HG02763 (cell line): Measurements from ENCODE around the gene NEK6.

Experiments
- ATAC-seq: cut with Tn5 transposase; IDR thresholded peaks from one replicate; pipeline ENCODE4 v1.9.1; 2021; ENCODE audit warnings: mild to moderate bottlenecking, moderate library complexity; ENCODE audit not compliant: unreplicated experiment

Gene NEK6

DNA sequence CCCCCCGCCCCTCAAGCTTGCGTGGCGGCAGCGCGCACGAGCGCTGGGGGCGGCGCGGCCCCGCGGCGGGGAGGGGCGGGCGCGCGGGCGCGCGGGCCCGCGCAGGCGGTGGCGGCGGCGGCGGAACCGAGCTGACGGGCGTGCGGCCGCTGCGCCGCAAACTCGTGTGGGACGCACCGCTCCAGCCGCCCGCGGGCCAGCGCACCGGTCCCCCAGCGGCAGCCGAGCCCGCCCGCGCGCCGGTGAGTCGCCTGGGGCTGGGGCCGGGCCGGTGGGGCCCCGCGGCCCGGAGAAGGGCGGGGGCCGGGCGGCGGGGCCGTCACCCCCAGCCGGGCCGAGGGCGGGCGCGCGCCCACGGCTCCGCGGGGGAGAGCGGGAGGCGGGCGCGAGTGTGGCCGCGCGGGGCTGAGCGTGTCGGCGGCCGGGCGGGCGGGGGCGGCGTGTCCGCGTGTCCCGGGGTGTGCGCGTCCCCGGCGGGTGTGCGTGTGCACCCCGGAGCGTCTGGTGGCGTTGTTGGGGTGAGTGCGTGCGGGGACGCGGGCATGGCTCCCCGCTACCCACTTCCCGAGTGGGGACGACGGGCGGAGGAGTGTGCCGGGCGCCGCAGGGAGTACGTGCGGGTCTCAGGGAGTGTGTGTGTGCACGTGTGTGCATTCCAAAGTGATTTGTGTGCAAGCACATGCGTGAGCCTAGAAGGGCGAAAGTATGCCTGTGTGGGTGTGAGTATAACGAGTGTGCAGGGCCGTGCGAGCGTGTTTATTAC, at the start of gene NEK6:
NEK6 (plus strand) TSS at position 106 of the 763 bp plus-strand sequence. CDS start 44,016 bp downstream, outside the sequence.
- ATAC-seq: no peak

- ATAC-seq: no peak
Observed at GRCh38 chr9:124208571-124208970, 49.2 kb upstream of the NEK6 start.

DNA sequence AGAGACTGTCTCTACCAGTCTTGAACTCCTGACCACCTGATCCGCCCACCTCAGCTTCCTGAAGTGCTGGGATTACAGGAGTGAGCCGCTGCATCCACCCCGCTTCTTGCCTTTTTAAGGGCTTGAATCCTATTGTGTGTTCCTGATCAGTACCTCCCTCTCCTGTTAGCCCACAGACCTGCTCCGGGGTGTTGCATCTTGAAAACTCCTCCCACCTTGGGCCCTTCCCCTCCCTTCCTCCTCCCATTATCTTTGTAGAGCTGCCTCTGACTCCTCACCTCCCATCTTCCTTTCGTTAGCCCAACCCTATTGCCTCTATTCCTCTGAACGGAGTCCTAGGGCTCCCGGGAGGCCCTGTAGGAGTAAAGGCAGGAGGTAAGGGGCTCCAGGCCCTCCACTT, 48.5 kb upstream of the NEK6 start:
- no peak for ATAC-seq

DNA sequence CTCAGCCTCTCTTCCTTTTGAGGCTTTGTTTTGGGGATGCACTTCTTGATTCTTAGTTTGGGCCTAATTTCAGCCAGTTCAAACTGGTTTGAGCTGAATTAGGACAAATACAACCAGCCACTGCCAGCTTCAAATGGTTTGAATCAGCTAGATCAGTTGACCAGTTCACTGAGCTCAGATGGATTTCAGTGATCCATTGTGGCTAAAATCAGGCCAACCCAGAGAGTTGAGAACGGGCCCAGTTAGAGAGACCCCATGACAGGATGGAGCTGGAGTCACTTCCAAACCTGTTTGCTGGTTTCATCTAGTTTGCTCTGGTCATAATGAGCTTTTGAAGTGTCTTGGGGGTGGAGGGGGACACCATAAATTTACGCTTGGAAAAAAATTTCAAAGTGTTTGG, 48.0 kb upstream of the NEK6 start:
- ATAC-seq: no peak

DNA sequence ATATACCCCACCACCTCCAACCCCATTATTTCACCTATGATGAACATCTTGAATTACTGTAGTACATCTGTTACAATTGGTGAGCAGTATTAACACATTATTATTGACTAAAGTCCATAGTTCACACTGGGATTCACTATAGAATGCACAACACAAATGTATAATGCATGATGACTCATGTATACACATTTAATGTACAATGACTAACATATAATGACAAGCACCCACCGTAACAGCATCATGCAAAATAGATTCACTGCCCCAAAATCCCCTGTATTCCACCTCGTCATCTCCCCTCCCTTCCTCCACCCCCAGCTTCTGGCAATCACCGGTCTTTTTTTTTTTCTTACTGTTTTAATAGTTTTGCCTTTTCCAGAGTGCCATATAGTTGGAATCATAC, 47.1 kb upstream of the NEK6 start:
- ATAC-seq: peak; percentile 48

DNA sequence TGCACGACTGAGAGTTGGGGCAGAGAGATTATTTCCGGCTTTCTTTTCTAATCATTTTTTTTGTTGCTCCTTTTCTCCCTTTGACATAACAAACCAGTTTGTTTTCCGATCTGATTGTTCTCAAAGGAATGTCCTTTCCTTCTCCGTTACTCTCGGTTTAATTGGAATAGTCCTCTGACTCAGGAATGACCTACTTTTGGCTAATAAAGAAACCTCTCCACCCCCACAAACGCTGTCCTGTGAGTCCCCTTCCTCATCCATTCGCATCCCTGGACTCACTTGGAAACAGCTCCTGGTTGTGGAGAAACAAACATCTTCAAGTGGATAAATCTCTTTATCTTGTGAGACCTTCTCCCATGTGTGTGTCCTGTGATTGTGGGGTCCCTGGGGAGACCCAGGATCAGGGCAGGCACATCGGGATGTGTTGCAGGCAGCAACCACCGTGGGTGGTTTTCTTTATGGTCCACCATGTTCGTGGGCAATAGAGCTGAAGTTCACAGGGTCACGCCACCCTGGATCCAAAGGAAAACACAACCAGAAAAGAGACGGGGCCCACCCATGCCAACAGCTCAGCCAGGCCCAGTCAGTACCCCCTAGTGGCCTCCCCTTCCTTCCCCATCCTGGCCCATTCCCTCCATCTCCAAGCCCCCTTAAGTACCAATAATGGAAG, 45.2 kb upstream of the NEK6 start:
- no peak for ATAC-seq

DNA sequence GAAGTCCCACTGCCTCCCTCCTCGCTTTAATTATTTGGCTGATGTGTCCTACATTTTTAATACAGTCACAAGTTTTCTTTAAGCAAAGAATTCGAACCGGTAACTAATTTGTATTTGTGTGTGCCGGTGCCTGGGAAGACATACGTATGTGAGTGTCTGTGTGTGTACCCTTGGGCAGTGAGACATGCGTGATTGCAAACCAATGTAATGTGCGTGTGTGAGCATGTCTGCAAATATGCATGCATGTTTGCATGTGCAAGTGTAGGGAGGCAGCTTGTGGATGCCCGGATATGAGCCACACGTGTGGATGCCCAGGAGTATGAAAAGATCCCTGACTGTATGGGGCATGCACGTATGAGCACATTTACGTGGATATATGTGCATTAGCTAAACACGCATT, 44.4 kb upstream of the NEK6 start:
- ATAC-seq: no peak

DNA sequence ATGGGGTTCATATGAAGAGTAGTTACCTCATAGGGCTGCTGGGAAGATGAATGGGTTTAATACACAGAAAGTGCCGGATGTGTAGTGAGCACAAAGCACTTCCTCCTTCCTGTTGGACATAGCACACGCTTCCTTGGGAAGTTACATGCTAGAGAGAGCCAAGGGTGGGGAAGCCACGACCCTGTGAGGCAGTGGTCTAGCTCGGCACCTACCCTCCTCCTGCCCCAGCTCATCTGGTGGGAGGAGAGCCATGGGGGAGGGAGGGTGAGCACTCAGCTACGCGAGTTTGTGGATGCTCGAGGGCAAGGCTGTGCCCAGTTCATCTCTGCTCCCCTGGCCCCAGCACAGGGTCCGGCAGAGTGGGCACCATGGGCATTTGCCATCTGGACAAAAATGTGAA, 43.6 kb upstream of the NEK6 start:
- ATAC-seq: no peak

GRCh38 chr9:124214596-124215367, 43.0 kb upstream of the NEK6 start:
- ATAC-seq: no peak

- ATAC-seq: no peak
Observed at GRCh38 chr9:124215368-124215910, 42.3 kb upstream of the NEK6 start.

DNA sequence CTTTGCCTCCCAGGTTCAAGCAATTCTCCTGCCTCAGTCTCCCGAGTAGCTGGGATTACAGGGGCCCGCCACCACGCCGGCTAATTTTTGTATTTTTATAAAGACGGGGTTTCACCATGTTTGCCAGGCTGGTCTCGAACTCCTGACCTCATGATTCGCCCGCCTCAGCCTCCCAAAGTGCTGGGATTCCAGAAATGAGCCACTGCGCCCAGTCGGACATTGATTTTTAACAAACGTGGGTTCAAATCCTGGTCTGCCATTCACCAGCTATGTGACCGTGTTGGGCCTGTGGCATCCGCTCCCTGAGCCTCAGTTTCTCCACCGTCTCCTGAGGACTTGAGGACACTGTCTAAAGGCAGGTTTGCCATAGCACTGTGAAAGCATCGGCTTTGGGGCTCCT, 41.8 kb upstream of the NEK6 start:
- no peak for ATAC-seq

- ATAC-seq: peak; percentile 28
Observed at GRCh38 chr9:124216474-124217176, 41.1 kb upstream of the NEK6 start.

- no peak for ATAC-seq
Observed at GRCh38 chr9:124217836-124218437, 39.8 kb upstream of the NEK6 start.

- peak; percentile 51 for ATAC-seq
Observed at GRCh38 chr9:124218438-124218982, 39.2 kb upstream of the NEK6 start.

GRCh38 chr9:124218987-124219461, 38.7 kb upstream of the NEK6 start:
- ATAC-seq: peak; percentile 15

- ATAC-seq: no peak
Observed at GRCh38 chr9:124220946-124221451, 36.8 kb upstream of the NEK6 start.

DNA sequence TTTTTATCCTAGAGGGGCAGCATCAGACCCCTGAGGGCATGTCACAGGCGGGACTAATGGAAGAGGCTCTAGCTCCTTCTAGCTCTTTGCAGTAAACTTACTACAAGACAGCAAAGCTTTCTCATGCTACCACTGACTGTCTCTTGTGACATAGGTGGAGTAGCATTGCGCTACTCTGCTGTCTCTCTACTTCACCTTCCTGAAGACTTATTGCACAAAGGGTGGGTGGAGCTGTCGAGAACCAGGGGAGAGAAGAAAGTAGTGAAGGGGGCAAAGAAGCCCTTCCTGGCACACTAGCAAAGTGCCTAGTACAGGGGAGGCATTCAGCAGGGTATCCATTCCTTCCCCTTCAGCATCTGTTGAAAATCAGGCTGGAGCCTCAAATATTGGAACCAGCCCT, 36.1 kb upstream of the NEK6 start:
- ATAC-seq: no peak

GRCh38 chr9:124222109-124222508, 35.6 kb upstream of the NEK6 start:
- ATAC-seq: no peak

DNA sequence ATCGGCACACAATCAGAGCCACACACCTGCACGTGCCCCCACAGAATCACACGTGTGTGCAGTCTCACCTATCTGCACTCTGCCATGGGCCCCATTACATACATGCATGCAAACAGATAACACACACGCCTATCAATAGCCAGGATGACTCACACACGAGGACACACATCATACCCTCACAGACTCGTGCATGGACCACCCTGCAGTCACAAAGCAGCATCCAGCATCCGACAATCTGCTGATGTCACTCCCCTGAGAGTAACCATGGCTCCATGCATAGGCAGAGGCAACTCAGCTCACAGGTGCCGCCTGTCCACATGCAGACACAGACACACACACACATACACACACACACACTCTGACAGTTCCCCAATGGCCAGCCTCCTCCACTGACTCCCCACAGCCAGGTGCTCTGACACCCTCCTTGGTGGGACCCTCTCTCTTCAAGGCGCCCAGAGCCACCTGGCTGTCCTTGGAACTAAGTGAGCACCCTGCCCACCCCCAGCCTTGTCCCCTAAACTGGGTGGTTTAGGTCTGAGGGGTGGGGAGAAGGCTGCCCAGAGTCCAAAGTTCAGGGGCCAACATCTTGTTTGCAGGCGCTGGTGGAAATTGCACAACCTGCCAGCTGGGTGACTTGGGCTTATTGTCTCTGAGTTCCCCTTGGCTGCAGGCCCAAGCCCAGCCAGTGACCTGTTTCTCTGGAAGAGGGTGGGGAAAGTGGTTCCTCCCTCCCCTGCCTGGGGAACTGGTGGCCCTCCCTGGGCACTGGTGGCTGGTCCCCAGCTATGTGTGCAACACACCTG, 34.6 kb upstream of the NEK6 start:
- ATAC-seq: no peak
